ENCODE data around the gene FAM72C. TPM values are rescaled to one million over a fixed set of nuclear protein-coding genes. Genes with fewer than 3 reads are reported as not detected.
"Not testable (repeated sequence)": the region's sequence is repeated elsewhere in the genome, so short reads cannot be mapped to it uniquely, and the experiment has no call there.

FAM72C gene
- total RNA-seq, 4 donors from 2014 or later: 0.20 to 1.2 TPM; not detected in 2

- WGBS, 2 donors: 3% methylated on average over 2 of the region's 8 CpGs
- peak in 2 of 5 experiments; percentile 32 to 38 for TF ChIP-seq CTCF (IDR thresholded peaks at IDR 0.05)
- peak; percentile 28 to 34 for DNase-seq (ENCODE audit: low spot score in 2 of 2)
Measured at GRCh38 chr1:143936457-143937115, 35.2 kb downstream of the FAM72C start.

GRCh38 chr1:143919127-143919526 is 52.7 kb downstream of the FAM72C start:
- not testable (repeated sequence) for H3K36me3 ChIP-seq; H3K27ac ChIP-seq; DNase-seq (ENCODE audit: low spot score in 2 of 2); H3K4me1 ChIP-seq; H3K9me3 ChIP-seq; H3K27me3 ChIP-seq; H3K4me3 ChIP-seq
- WGBS, 2 donors: no CpG with 5 or more reads among the region's 2 CpGs

More at GRCh38 chr1:143936457-143937115, 35.2 kb downstream of the FAM72C start:
- not testable (repeated sequence) for H3K9me3 ChIP-seq, H3K27ac ChIP-seq, H3K4me1 ChIP-seq, H3K4me3 ChIP-seq, H3K36me3 ChIP-seq, H3K27me3 ChIP-seq

- no CpG with 5 or more reads among the region's 3 CpGs for WGBS, 2 donors
- H3K27ac ChIP-seq; H3K36me3 ChIP-seq; H3K9me3 ChIP-seq; H3K4me1 ChIP-seq; H3K4me3 ChIP-seq; H3K27me3 ChIP-seq; DNase-seq (ENCODE audit: low spot score in 2 of 2): not testable (repeated sequence)
Measured at GRCh38 chr1:143918552-143918951, 53.2 kb downstream of the FAM72C start.

- H3K36me3 ChIP-seq; H3K27ac ChIP-seq; H3K4me1 ChIP-seq; H3K4me3 ChIP-seq; H3K9me3 ChIP-seq; H3K27me3 ChIP-seq; DNase-seq (ENCODE audit: low spot score in 2 of 2): not testable (repeated sequence)
- 94 to 95% methylated on average over 7 of the region's 7 CpGs for whole genome bisulfite sequencing, 2 donors
Measured at GRCh38 chr1:143913705-143914104, 58.1 kb downstream of the FAM72C start.

Small RNA genes within 50 kb of the gene (small RNA-seq; reads per million reads assigned to genes)
- not detected for gene HIST2H3PS2
